Spleen (tissue), 11 donors: ENCODE measurements around the gene ARHGDIB. TPM values are rescaled to one million over a fixed set of nuclear protein-coding genes. Genes with fewer than 3 reads are reported as not detected.
A peak's percentile ranks its signal among the peaks of the same experiment; 100 is the strongest.

Source experiments
- DNase-seq: peaks from one replicate; pipeline ENCODE4 v3.0.0-alpha.2; 2020
- H3K27ac ChIP-seq, 8 donors: fragments of 200-600 bp; sonication (generic) in 7 of 8; 1 replicate in 4 of 8; 2 replicates in 4 of 8; pipeline versions ENCODE4 v1.5.0 to v1.8.0; 2016 to 2021; ENCODE audit warnings: inconsistent platforms in 4 of 8, mild to moderate bottlenecking in 4 of 8, moderate library complexity in 1 of 8
- H3K27me3 ChIP-seq, 7 donors: fragments of 200-600 bp; sonication (generic) in 6 of 7; replicated peaks in 1 of 7; 1 replicate in 4 of 7; 2 replicates in 3 of 7; pipeline versions ENCODE4 v1.5.0 to v1.8.0; 2016 to 2021; ENCODE audit warnings: inconsistent platforms in 3 of 7, mild to moderate bottlenecking in 1 of 7
- H3K36me3 ChIP-seq, 6 donors: fragments of 200-600 bp; sonication (generic) in 5 of 6; 1 replicate in 4 of 6; 2 replicates in 2 of 6; pipeline versions ENCODE4 v1.5.0 to v1.8.0; 2016 to 2021; ENCODE audit warnings: inconsistent platforms in 2 of 6
- H3K4me1 ChIP-seq, 6 donors: fragments of 200-600 bp; sonication (generic) in 5 of 6; 1 replicate in 3 of 6; 2 replicates in 3 of 6; pipeline versions ENCODE4 v1.5.0 to v1.8.0; 2016 to 2021; ENCODE audit warnings: inconsistent platforms in 3 of 6
- H3K4me3 ChIP-seq, 8 donors: fragments of 200-600 bp; sonication (generic) in 7 of 8; 1 replicate in 4 of 8; 2 replicates in 4 of 8; pipeline versions ENCODE4 v1.5.0 to v1.8.0; 2016 to 2021; ENCODE audit warnings: inconsistent platforms in 4 of 8, mild to moderate bottlenecking in 4 of 8, moderate library complexity in 2 of 8
- H3K9me3 ChIP-seq, 8 donors: fragments of 200-600 bp; sonication (generic) in 7 of 8; 1 replicate in 4 of 8; 2 replicates in 4 of 8; pipeline versions ENCODE4 v1.5.0 to v1.8.0; 2016 to 2021; ENCODE audit warnings: inconsistent platforms in 4 of 8
- POLR2A ChIP-seq, 3 donors: fragments of 450-650 bp; IDR thresholded peaks; one replicate each; pipeline ENCODE4 v1.5.1; 2017; ENCODE audit warnings: antibody characterized with exemption in 3 of 3, mild to moderate bottlenecking in 1 of 3
- POLR2AphosphoS5 ChIP-seq, 3 donors: sonication (generic); formaldehyde crosslinking; IDR thresholded peaks; one replicate each; pipeline ENCODE4 v1.5.1; 2017; ENCODE audit warnings: antibody characterized with exemption in 3 of 3
- WGBS, 5 donors: extraction: QIAGEN DNeasy Blood & Tissue Kit in 3 of 5; methylation state at CpG; one replicate each; pipeline versions ENCODE4 v1.1.5 to v1.1.7; 2013 to 2018; 5-methylcytosine and 5-hydroxymethylcytosine counted together
- intact Hi-C: fragments of 100-400 bp; cut with DNase I; formaldehyde crosslinking; loops from one replicate; pipeline ENCODE4 v1.15.0; 2023; ENCODE audit warnings: low total_unique reads
- polyA plus RNA-seq, 3 donors: library from polyadenylated mRNA; stranded (reverse); fragments of 200-250 nt; gene quantifications; one replicate each; pipeline ENCODE4 v1.2.1, GENCODE V29; 2013
- total RNA-seq, 7 donors: library from RNA; depleted of rRNA in 3 of 7; stranded (reverse); fragments of >200 nt in 3 of 7; fragmentation: NEBNext Ultra II Directional in 4 of 7; extraction: Animal tissue kit (Norgen Biotek cat#: 25700) in 4 of 7; gene quantifications; one replicate each; pipeline versions ENCODE4 v1.1.0 to v1.2.1, GENCODE V29; 2016 to 2021
- TF ChIP-seq, protein P1 (sequence below), 11 experiments: fragments of 200-600 bp in 7 of 11; fragments of 450-650 bp in 4 of 11; sonication (generic) in 4 of 11; IDR thresholded peaks in 8 of 11; conservative IDR thresholded peaks in 3 of 11; 1 replicate in 7 of 11; 2 replicates in 4 of 11; pipeline versions ENCODE4 v1.4.0 to v1.8.0; 2016 to 2021; ENCODE audit warnings: antibody characterized with exemption in 11 of 11, inconsistent platforms in 4 of 11, mild to moderate bottlenecking in 1 of 11
- donor health status: healthy with polysubstance abuse.
- donor health status: DM: no; HTN: no; CAD: no; lungs with moderate emphysema.
- donor health status: DM: no; HTN: no; CAD: no.
- donor health status: Bipolar disorder and iron deficiency.
- donor health status: healthy.
- donor health status: DM: no; HTN: no; CAD: no.
- donor health status: DM: yes; HTN: yes; CAD: no.

The ARHGDIB gene
- total and polyA plus RNA-seq, 10 donors, result 537 to 1,063 (median 786) TPM

GRCh38 chr12:14999021-14999694 is 37.8 kb upstream of the ARHGDIB start:
- no peak for TF ChIP-seq POLR2A (IDR thresholded peaks at IDR 0.05)
- TF ChIP-seq, protein P1, sequence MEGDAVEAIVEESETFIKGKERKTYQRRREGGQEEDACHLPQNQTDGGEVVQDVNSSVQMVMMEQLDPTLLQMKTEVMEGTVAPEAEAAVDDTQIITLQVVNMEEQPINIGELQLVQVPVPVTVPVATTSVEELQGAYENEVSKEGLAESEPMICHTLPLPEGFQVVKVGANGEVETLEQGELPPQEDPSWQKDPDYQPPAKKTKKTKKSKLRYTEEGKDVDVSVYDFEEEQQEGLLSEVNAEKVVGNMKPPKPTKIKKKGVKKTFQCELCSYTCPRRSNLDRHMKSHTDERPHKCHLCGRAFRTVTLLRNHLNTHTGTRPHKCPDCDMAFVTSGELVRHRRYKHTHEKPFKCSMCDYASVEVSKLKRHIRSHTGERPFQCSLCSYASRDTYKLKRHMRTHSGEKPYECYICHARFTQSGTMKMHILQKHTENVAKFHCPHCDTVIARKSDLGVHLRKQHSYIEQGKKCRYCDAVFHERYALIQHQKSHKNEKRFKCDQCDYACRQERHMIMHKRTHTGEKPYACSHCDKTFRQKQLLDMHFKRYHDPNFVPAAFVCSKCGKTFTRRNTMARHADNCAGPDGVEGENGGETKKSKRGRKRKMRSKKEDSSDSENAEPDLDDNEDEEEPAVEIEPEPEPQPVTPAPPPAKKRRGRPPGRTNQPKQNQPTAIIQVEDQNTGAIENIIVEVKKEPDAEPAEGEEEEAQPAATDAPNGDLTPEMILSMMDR (IDR thresholded peaks at IDR 0.05 in 8 of 11, conservative IDR thresholded peaks at IDR 0.05 in 3 of 11), result no peak
- TF ChIP-seq POLR2AphosphoS5 (IDR thresholded peaks at IDR 0.05), result no peak
- no peak overlapping the region for H3K4me3 ChIP-seq
- WGBS, 5 donors, result 87 to 99% (median 93%) methylated on average over 2 of the region's 2 CpGs

DNA sequence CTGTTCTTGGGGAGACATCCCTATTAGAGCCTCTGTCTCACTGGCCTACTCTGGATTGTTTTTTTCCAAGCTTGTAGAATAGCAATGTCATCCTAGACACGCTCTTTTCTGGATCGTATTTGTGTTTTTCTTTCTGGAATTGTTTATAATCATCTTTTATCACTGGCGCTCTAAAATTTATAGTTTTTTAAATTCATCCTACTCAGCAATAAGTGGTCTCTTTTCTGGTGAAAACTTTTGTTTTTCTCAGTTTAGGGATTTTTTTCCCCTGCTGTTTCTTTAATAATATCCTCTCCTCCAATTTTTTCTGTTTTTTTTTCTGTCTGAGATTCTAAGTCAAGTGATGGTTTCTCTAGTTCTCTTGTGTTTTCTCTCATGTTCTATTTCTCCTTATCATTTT is 36.6 kb upstream of the ARHGDIB start:
- no peak overlapping the region for H3K4me3 ChIP-seq
- H3K4me1 ChIP-seq, result peaks cover 0 to 47% (median 16%) of the 10 kb centered on the region in 6 donors
- no peaks in the 10 kb centered on the region for H3K9me3 ChIP-seq
- H3K27me3 ChIP-seq, result peaks cover 0 to 3% (median 0%) of the 10 kb centered on the region in 7 donors
- no peak for DNase-seq
- H3K36me3 ChIP-seq, result no peaks in the 10 kb centered on the region
- TF ChIP-seq POLR2AphosphoS5 (IDR thresholded peaks at IDR 0.05), result no peak
- no peak for TF ChIP-seq POLR2A (IDR thresholded peaks at IDR 0.05)
- TF ChIP-seq, protein P1 (IDR thresholded peaks at IDR 0.05 in 8 of 11, conservative IDR thresholded peaks at IDR 0.05 in 3 of 11), result no peak
- intact Hi-C loops, result no loop called here
- 88 to 96% (median 91%) methylated on average over 3 of the region's 3 CpGs for WGBS, 5 donors
- no peak overlapping the region for H3K27ac ChIP-seq

More at GRCh38 chr12:14999021-14999694, 37.8 kb upstream of the ARHGDIB start:
- no peaks in the 10 kb centered on the region for H3K36me3 ChIP-seq
- H3K27me3 ChIP-seq, result peaks cover 0 to 7% (median 0%) of the 10 kb centered on the region in 7 donors
- DNase-seq, result no peak
- H3K9me3 ChIP-seq, result no peaks in the 10 kb centered on the region
- no peak overlapping the region for H3K27ac ChIP-seq
- peaks cover 0 to 36% (median 16%) of the 10 kb centered on the region in 6 donors for H3K4me1 ChIP-seq
- intact Hi-C loops, result no loop called here

DNA sequence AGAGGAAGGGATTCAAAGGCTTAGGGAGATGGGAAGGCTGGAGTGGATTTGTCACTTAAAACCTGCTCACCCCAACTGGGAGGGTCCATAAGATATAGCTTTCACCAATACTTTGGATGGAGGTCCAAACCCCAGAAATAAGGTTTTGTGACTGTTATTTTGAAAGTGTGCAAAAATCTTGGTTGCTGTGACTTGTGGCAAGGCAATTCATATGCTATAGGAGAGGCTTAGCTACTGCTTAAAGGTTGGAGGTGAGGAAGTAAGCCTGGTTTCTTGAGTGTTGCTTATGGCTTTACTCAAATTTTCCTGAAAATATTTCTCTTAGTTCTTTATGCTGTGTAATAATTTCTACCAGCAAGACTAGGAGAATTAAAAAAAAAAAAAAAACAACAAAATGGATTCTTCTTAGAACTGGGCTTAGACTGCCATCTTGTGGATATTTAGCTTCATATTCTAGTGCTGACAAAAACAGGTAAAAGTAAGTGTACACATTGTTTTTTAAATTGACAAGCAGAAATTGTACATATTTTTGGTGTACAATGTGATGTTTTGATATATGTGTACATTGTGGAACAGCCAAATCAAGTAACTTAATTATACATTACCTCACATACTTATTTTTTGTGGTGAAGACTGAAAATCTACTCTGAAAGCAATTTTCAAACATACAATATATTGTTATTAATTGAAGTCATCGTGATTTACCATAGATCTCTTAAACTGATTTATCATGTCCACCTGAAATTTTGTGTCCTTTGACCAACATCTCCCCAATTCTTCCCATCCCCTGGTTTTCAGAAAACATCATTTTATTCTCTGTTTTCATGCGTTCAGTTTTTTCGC is 34.4 kb upstream of the ARHGDIB start:
- peaks cover 0 to 5% (median 0%) of the 10 kb centered on the region in 8 donors for H3K9me3 ChIP-seq
- DNase-seq, result no peak
- no peak overlapping the region for H3K27ac ChIP-seq
- intact Hi-C loops, result loop anchor here (2.0 kb wide), 1 partner anchor 149 kb away; no protein-coding TSS in a partner anchor
- no peak overlapping the region for H3K4me3 ChIP-seq
- peaks cover 0 to 33% (median 8%) of the 10 kb centered on the region in 6 donors for H3K4me1 ChIP-seq
- TF ChIP-seq, protein P1 (IDR thresholded peaks at IDR 0.05 in 8 of 11, conservative IDR thresholded peaks at IDR 0.05 in 3 of 11), result peak; percentile 51 to 90 (median 77)
- no peak for TF ChIP-seq POLR2A (IDR thresholded peaks at IDR 0.05)
- no peak for TF ChIP-seq POLR2AphosphoS5 (IDR thresholded peaks at IDR 0.05)
- no peaks in the 10 kb centered on the region for H3K27me3 ChIP-seq
- no peaks in the 10 kb centered on the region for H3K36me3 ChIP-seq
- WGBS, 5 donors, result 90 to 96% (median 92%) methylated on average over 3 of the region's 3 CpGs

- Histone ChIP-seq H3K27me3 (no peaks in the 10 kb centered on the region), H3K27ac (peak overlapping the region in 1 of 8 donors; percentile 3), H3K36me3 (no peaks in the 10 kb centered on the region), H3K4me3 (no peak overlapping the region), H3K9me3 (peaks cover 0 to 5% (median 0%) of the 10 kb centered on the region in 8 donors), H3K4me1 (peaks cover 0 to 41% (median 12%) of the 10 kb centered on the region in 6 donors)
- DNase-seq, result no peak
- no peak for TF ChIP-seq POLR2AphosphoS5 (IDR thresholded peaks at IDR 0.05)
- TF ChIP-seq, protein P1 (IDR thresholded peaks at IDR 0.05 in 8 of 11, conservative IDR thresholded peaks at IDR 0.05 in 3 of 11), result no peak
- no peak for TF ChIP-seq POLR2A (IDR thresholded peaks at IDR 0.05)
- intact Hi-C loops, result loop anchor here (2.0 kb wide), 1 partner anchor 148 kb away; no protein-coding TSS in a partner anchor
- 58 to 69% (median 63%) methylated on average over 3 of the region's 3 CpGs for WGBS, 5 donors
These were observed 33.2 kb upstream of the ARHGDIB start for GRCh38 chr12:14994610-14995009.
